ENCODE measurements around the gene HNRNPC. TPM values are rescaled to one million over a fixed set of nuclear protein-coding genes. Genes with fewer than 3 reads are reported as not detected.
"Not testable (repeated sequence)": the region's sequence is repeated elsewhere in the genome, so short reads cannot be mapped to it uniquely, and the experiment has no call there.

HNRNPC gene
- total RNA-seq, 2 donors from 2014 or later, result 363 to 653 TPM

DNA sequence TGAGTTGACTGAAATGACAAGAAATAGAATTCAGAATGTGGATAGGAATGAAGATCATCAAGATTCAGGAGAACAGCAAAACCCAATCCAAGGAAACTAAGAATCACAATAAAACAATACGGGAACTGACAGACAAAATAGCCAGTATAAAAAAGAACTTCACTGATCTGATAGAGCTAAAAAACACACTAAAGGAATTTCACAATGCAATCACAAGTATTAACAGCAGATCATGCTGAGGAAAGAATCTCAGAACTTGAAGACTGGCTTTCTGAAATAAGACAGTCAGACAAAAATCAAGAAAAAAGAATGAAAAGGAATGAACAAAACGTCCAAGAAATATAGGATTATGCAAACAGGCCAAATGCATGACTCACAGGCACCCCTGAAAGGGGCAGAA lies 98.1 kb downstream of the HNRNPC start:
- no peak for DNase-seq
- H3K4me1 ChIP-seq, result no peaks in the 10 kb centered on the region
- TF ChIP-seq, protein P1, sequence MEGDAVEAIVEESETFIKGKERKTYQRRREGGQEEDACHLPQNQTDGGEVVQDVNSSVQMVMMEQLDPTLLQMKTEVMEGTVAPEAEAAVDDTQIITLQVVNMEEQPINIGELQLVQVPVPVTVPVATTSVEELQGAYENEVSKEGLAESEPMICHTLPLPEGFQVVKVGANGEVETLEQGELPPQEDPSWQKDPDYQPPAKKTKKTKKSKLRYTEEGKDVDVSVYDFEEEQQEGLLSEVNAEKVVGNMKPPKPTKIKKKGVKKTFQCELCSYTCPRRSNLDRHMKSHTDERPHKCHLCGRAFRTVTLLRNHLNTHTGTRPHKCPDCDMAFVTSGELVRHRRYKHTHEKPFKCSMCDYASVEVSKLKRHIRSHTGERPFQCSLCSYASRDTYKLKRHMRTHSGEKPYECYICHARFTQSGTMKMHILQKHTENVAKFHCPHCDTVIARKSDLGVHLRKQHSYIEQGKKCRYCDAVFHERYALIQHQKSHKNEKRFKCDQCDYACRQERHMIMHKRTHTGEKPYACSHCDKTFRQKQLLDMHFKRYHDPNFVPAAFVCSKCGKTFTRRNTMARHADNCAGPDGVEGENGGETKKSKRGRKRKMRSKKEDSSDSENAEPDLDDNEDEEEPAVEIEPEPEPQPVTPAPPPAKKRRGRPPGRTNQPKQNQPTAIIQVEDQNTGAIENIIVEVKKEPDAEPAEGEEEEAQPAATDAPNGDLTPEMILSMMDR (IDR thresholded peaks at IDR 0.05), result no peak
- H3K27me3 ChIP-seq, result no peaks in the 10 kb centered on the region
- H3K4me3 ChIP-seq, result no peak overlapping the region
- H3K9ac ChIP-seq (ENCODE audit: low read depth in 2 of 2, low read length in 2 of 2), result no peak overlapping the region
- intact Hi-C loops (cut with DNase I), result no loop called here
- no peak overlapping the region for H3K27ac ChIP-seq
- H3K9me3 ChIP-seq, result no peaks in the 10 kb centered on the region
- no peaks in the 10 kb centered on the region for H3K36me3 ChIP-seq

DNA sequence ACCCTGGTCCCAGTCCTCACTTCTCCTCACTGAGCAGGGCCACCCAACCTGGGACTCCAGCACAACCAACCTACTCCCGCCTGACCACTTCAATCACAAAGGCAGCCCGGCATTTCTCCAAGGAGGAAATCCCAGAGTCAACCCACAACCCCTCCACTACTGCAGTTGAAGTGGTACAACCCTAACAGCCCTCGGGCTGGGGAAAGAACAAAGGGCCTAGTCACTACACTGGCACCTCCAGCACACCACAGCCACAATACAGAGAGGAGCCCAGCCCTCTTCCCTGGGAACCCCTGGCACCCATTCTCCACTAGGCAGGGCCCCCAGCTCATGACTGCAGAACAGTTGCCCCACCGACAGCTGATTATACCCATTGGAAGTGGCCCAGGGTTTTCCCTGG lies 99.7 kb downstream of the HNRNPC start:
- H3K9ac ChIP-seq (ENCODE audit: low read depth in 2 of 2, low read length in 2 of 2), result no peak overlapping the region
- no peaks in the 10 kb centered on the region for H3K36me3 ChIP-seq
- no peak overlapping the region for H3K4me3 ChIP-seq
- intact Hi-C loops (cut with DNase I), result no loop called here
- H3K27ac ChIP-seq, result no peak overlapping the region
- TF ChIP-seq, protein P1 (IDR thresholded peaks at IDR 0.05), result no peak
- H3K4me1 ChIP-seq, result no peaks in the 10 kb centered on the region
- no peak for DNase-seq
- no peaks in the 10 kb centered on the region for H3K27me3 ChIP-seq
- no peaks in the 10 kb centered on the region for H3K9me3 ChIP-seq

DNA sequence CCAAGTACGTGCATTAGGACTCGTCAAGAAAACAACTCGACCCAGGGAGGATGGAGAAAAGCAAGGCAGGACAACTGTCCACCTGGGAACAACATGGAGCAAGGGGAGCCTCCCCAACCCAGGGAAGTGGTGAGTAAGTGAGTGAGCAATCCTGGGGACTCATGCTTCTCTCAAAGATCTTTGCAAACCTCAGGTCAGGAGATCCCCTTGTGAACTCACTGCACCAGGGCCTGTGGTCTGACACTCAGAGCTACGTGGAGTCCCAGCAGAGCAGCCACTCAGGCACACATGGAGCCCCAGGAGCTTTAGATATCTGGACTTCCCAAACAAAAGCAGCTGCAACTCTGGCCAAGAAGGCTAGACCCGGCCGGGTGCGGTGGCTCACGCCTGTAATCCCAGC lies 101.2 kb downstream of the HNRNPC start:
- Histone ChIP-seq H3K4me1 (no peaks in the 10 kb centered on the region), H3K9me3 (no peaks in the 10 kb centered on the region), H3K36me3 (no peaks in the 10 kb centered on the region), H3K9ac (ENCODE audit: low read depth in 2 of 2, low read length in 2 of 2) (no peak overlapping the region), H3K27ac (no peak overlapping the region), H3K4me3 (no peak overlapping the region), H3K27me3 (no peaks in the 10 kb centered on the region)
- intact Hi-C loops (cut with DNase I), result no loop called here
- DNase-seq, result no peak
- TF ChIP-seq, protein P1 (IDR thresholded peaks at IDR 0.05), result no peak

DNA sequence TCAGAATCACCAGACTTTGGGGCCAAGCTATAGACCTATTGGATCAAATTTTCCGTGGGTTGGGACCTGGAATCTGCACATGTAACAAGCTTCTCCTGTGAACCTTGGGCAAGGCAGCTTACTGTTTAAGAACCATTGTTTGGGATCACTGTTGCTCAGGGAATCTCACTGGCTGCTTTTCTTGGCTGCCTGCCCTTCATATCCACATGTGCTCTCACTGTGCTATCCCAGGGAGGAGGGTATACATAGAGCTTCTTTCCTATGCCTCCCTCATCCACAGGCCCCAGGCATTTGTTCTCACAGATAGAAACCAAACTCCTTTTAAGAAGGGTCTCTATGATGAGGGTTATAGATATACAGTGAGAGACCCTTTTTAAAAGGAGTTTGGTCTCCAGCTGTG lies 103.6 kb downstream of the HNRNPC start:
- DNase-seq; H3K9me3 ChIP-seq; H3K9ac ChIP-seq (ENCODE audit: low read depth in 2 of 2, low read length in 2 of 2); H3K4me1 ChIP-seq; H3K27me3 ChIP-seq; H3K27ac ChIP-seq; H3K36me3 ChIP-seq; intact Hi-C loops (cut with DNase I); H3K4me3 ChIP-seq: not testable (repeated sequence)

DNA sequence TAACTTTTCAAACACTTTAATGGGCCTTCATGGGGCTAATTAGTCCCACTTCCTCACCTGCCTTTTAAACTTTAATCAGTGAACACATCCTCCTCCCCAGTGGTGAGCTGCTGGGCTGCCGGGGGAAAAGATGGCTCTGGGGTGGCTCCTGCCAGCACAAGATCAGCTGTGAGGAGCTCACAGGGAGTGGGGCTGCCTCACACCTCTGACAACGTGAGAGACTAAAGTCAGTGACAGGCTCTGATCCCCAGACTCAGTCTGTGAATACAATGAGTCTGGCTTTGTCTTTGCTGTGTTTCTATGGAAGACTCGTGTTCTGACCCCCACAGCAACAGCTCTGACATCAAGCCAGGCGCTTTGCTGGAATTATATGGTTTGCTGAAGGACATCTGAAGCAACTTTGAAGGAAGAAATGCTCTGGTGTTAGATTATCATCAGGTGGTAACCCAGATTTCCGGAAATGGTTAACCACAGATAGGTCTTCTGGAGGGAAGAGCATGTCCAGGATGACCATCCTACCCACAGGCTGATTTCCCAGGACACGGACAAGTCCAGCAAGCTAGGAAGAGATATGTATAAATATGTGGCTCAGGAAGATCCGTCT lies 104.1 kb downstream of the HNRNPC start:
- H3K4me1 ChIP-seq; intact Hi-C loops (cut with DNase I); DNase-seq: not testable (repeated sequence)

DNA sequence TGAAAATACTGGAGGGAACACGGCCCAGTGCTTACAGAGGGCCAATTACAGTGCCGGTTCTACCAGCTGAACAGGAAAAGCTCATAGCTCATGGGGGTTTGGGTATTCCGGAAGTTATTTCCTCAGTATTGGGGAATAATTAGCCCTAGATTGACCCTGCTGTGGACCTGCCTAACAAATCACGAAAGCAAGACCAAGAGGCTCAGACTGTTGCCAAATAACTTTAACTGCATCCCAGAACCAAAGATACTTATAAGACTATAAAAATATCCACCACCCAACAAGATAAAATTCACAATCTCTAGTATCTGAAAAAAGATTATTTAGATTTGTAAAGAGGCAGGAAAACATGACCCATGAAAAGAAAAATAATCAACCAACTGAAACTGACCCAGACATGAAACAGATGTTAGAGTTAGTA lies 105.4 kb downstream of the HNRNPC start:
- no peak for DNase-seq
- H3K9me3 ChIP-seq, result no peaks in the 10 kb centered on the region
- no peak overlapping the region for H3K4me3 ChIP-seq
- TF ChIP-seq, protein P1 (IDR thresholded peaks at IDR 0.05), result no peak
- H3K9ac ChIP-seq (ENCODE audit: low read depth in 2 of 2, low read length in 2 of 2), result no peak overlapping the region
- no peak overlapping the region for H3K27ac ChIP-seq
- no peaks in the 10 kb centered on the region for H3K27me3 ChIP-seq
- H3K36me3 ChIP-seq, result no peaks in the 10 kb centered on the region
- H3K4me1 ChIP-seq, result no peaks in the 10 kb centered on the region
- intact Hi-C loops (cut with DNase I), result no loop called here

More for the DNA sequence above, 104.1 kb downstream of the HNRNPC start:
- not testable (repeated sequence) for H3K27me3 ChIP-seq; H3K9ac ChIP-seq (ENCODE audit: low read depth in 2 of 2, low read length in 2 of 2); H3K27ac ChIP-seq; H3K4me3 ChIP-seq; H3K9me3 ChIP-seq; H3K36me3 ChIP-seq

Data from colonic mucosa (tissue), 4 donors.